Lung (tissue), 12 donors: ENCODE measurements around the gene ROR1. TPM values are rescaled to one million over a fixed set of nuclear protein-coding genes. Genes with fewer than 3 reads are reported as not detected.

Experiments
- ATAC-seq: fragments of 200-7000 bp; cut with Tn5 transposase; one replicate; pipeline ENCODE4 v1.9.1; 2020; ENCODE audit warnings: moderate number of reproducible peaks; ENCODE audit not compliant: insufficient read depth, low FRiP score
- DNase-seq, 3 donors: peaks; one replicate each; pipeline ENCODE4 v3.0.0-alpha.2; 2013 to 2017
- H3K27ac ChIP-seq, 2 donors: one replicate each; pipeline ENCODE4 v1.5.1; 2013; ENCODE audit warnings: mild to moderate bottlenecking in 2 of 2, moderate library complexity in 2 of 2, control low read depth in 1 of 2, inconsistent platforms in 1 of 2, low read depth in 1 of 2, low read length in 1 of 2
- H3K27me3 ChIP-seq, 3 donors: one replicate each; pipeline ENCODE4 v1.5.1; 2013; ENCODE audit warnings: low read length in 2 of 3; ENCODE audit not compliant: control insufficient read depth in 3 of 3, insufficient read depth in 3 of 3
- H3K36me3 ChIP-seq, 4 donors: one replicate each; pipeline ENCODE4 v1.5.1; 2013; ENCODE audit warnings: low read length in 4 of 4, mild to moderate bottlenecking in 1 of 4, moderate library complexity in 1 of 4; ENCODE audit not compliant: control insufficient read depth in 4 of 4, insufficient read depth in 4 of 4
- H3K4me1 ChIP-seq, 5 donors: one replicate each; pipeline ENCODE4 v1.5.1; 2013; ENCODE audit warnings: low read length in 5 of 5, mild to moderate bottlenecking in 2 of 5, moderate library complexity in 1 of 5; ENCODE audit not compliant: control insufficient read depth in 5 of 5, insufficient read depth in 5 of 5
- H3K4me3 ChIP-seq: one replicate; pipeline ENCODE4 v1.5.1; 2013; ENCODE audit warnings: mild to moderate bottlenecking, control low read depth, moderate library complexity
- H3K9ac ChIP-seq, 2 donors: one replicate each; pipeline ENCODE4 v1.5.1; 2013; ENCODE audit warnings: low read length in 2 of 2, control low read depth in 1 of 2; ENCODE audit not compliant: insufficient read depth in 1 of 2
- H3K9me3 ChIP-seq, 4 donors: one replicate each; pipeline ENCODE4 v1.5.1; 2013; ENCODE audit warnings: low read length in 3 of 4, mild to moderate bottlenecking in 1 of 4, moderate library complexity in 1 of 4; ENCODE audit not compliant: control insufficient read depth in 4 of 4, insufficient read depth in 3 of 4
- CTCF ChIP-seq: IDR thresholded peaks from 2 replicates; pipeline ENCODE4 v1.5.1; 2012; ENCODE audit warnings: mild to moderate bottlenecking; ENCODE audit errors: control extremely low read depth, extremely low read depth
- WGBS, 2 donors: extraction: QIAGEN DNeasy Blood & Tissue Kit; methylation state at CpG; one replicate each; pipeline ENCODE4 v1.1.7; 2013; 5-methylcytosine and 5-hydroxymethylcytosine counted together
- polyA plus RNA-seq, 2 donors: library from polyadenylated mRNA; stranded (reverse); fragments of 200-250 nt; gene quantifications; one replicate each; pipeline ENCODE4 v1.2.1, GENCODE V29; 2013
- total RNA-seq, 2 donors: library from RNA; depleted of rRNA in 1 of 2; stranded (reverse); fragments of >200 nt in 1 of 2; gene quantifications; one replicate each; pipeline ENCODE4 v1.2.1, GENCODE V29; 2014 to 2021
- donor health status: control.
- donor health status: control.
- donor health status: Bipolar disorder and iron deficiency.
- donor health status: healthy.
- donor health status: DM: yes; HTN: yes; CAD: no.

The ROR1 gene
- total and polyA plus RNA-seq, 4 donors, result 2.9 to 47.0 (median 14.0) TPM

DNA sequence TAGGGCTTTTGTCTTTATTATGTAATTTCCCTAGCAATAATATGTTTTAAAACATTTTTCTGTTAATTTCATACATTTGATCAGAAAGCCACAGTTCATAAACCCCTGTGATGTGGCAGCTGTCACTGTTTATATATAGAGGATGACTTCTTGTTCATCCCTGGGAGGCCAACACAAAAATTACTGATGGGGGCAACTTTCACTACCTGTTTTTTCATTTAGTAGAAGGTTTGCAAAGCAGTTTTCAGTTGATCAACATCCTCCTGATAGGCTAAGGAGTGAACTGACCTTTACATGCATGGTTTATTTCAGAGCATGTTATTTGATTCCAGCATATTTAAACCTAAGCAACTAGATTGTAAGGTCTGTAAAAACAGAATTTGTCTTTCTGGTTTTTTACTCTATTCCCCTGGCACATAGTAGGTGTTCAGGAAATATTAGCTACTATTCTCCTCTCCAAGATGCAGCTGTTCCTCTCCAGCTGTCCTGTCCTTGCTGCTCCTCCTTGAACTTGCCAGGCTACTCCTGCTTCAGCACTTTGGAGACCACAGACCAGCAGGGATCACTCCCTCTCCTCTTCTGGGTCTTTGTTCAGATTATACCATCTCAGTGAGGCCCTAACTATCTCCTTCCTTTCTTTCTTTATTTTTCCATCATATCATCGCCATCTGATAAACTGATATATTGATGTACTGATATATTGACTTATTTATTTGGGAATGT is 54.7 kb downstream of the ROR1 start:
- Histone ChIP-seq H3K4me3 (no peak overlapping the region), H3K27ac (no peak overlapping the region), H3K9ac (no peak overlapping the region), H3K36me3 (no peaks in the 10 kb centered on the region), H3K4me1 (peaks cover 5 to 61% (median 22%) of the 10 kb centered on the region in 5 donors), H3K9me3 (peaks cover 0 to 2% (median 0%) of the 10 kb centered on the region in 4 donors), H3K27me3 (no peaks in the 10 kb centered on the region)
- TF ChIP-seq CTCF, result no peak
- ATAC-seq (no peak), DNase-seq (no peak)
- WGBS, 2 donors, result 84 to 92% methylated on average over 1 of the region's 1 CpG

DNA sequence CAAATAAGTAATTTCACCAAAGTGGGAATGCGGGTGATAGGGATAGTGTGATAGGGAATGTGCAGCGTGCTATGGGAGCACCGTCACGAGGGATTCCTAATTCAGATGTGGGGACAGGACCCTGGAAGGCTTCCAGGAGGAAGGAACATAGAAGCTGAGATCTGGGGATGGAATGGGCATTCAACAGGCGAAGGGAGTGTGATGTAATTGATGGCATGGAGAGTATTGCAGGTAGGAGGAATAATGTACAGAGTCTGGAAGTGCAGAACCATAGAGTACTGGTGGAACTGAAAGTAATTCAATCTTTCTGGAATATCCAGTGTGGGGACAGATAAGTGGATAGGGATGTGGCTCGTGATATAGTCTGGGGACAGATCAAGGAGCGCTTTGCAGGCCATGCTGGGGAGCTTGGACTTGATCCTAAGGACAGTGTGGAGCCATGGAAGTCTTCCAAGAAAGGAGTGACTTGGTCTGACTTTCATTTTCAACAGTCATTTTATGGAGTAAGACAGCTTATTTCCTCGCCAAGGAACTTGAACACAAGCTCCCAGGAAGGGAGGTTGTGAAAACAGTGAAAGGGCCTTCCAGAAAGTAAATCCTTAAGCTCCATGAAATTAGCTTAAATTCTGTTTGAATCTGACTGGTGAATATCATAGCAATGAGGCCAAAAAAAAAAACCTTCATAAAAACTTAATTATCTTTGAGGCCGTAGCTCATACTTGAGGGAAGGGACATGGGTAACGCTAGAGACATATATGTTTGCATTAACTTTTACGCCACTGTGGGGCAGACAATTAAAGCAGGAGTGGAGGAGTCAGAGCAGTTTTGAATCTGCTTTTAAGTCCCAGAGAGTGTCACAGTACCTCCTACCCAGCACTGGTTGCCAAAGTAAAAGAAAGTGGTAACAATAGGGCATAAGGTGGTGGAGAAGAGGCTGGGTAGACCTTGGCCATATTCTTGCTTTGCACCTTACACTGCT is 55.8 kb downstream of the ROR1 start:
- Histone ChIP-seq H3K27ac (peak overlapping the region in 1 of 2 donors; percentile 33), H3K9ac (peak overlapping the region in 1 of 2 donors; percentile 17), H3K4me1 (peaks cover 7 to 67% (median 22%) of the 10 kb centered on the region in 5 donors), H3K4me3 (no peak overlapping the region), H3K27me3 (no peaks in the 10 kb centered on the region), H3K36me3 (no peaks in the 10 kb centered on the region), H3K9me3 (peaks cover 0 to 2% (median 0%) of the 10 kb centered on the region in 4 donors)
- no peak for TF ChIP-seq CTCF
- DNase-seq, result peak; percentile 68 to 96 (median 91)
- WGBS, 2 donors, result 75 to 87% methylated on average over 11 of the region's 11 CpGs
- no peak for ATAC-seq

DNA sequence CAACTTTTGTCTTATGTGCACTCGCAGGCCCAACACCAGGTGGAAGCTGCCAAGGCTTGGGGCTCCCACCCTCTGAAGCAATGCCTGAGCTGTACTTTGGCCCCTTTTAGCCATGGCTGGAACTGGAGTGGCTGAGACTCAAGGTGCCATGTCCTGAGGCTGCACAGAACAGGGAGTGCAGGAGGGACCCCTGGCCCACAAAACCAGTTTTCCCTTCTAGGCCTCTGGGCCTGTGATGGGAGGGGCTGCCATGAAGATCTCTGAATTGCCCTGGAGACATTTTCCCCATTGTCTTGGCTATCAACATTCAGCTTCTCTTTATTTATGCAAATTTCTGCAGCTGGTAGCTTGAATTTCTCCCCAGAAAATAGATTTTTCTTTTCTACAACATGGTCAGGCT is 57.6 kb downstream of the ROR1 start:
- Histone ChIP-seq H3K27ac (no peak overlapping the region), H3K9ac (no peak overlapping the region), H3K36me3 (no peaks in the 10 kb centered on the region), H3K27me3 (no peaks in the 10 kb centered on the region), H3K4me3 (no peak overlapping the region), H3K9me3 (no peaks in the 10 kb centered on the region), H3K4me1 (peaks cover 7 to 78% (median 29%) of the 10 kb centered on the region in 5 donors)
- TF ChIP-seq CTCF, result no peak
- DNase-seq (no peak), ATAC-seq (no peak)
- WGBS, 2 donors, result 93 to 95% methylated on average over 1 of the region's 1 CpG
